Lower leg skin (tissue), 3 donors: ENCODE results near the gene CHMP3.

ENCODE experiments used
- CTCF ChIP-seq, 3 donors: fragments of 450-650 bp; IDR thresholded peaks; one replicate each; pipeline ENCODE4 v1.5.1; 2016; ENCODE audit warnings: antibody characterized with exemption in 3 of 3, mild to moderate bottlenecking in 3 of 3, moderate library complexity in 2 of 3
- POLR2A ChIP-seq, 2 donors: fragments of 450-650 bp; IDR thresholded peaks; one replicate each; pipeline ENCODE4 v1.6.1; 2016 to 2017; ENCODE audit warnings: antibody characterized with exemption in 2 of 2, mild to moderate bottlenecking in 1 of 2, moderate library complexity in 1 of 2

DNA sequence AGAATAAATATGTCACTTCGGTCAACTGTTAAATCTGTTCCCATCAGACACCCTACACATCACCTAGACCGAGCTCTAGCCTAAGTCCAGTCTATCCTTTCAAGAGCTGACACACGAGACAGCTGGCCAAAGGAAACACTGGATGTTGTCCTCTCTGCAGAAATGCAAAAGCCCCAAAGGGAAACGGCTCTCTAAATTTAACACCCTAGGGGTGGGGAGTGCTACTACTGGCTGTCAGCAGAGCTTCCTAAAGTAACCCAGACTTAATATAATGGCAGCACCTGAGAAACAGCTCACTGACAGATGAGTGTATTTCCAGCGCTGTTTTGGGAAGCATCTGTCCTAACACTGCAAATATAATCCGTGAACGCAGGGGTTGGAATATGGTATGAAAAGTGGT, 55.6 kb downstream of the CHMP3 start:
- no peak for TF ChIP-seq CTCF (IDR thresholded peaks at IDR 0.05)
- no peak for TF ChIP-seq POLR2A (IDR thresholded peaks at IDR 0.05)
